B cell (primary cell): ENCODE results near the gene NSD1. TPM values are rescaled to one million over a fixed set of nuclear protein-coding genes. Genes with fewer than 3 reads are reported as not detected.

Experiments
- ATAC-seq: fragments of 200-7000 bp; cut with Tn5 transposase; one replicate; pipeline ENCODE4 v1.10.0; 2021; ENCODE audit warnings: low read depth, mild to moderate bottlenecking, moderate number of reproducible peaks, moderate library complexity
- CTCF ChIA-PET: fragments of 350-600 bp; sonication (Branson Sonifier 250); formaldehyde crosslinking; loops from one replicate; lab custom pipeline; 2021; ENCODE audit warnings: antibody characterized with exemption, inconsistent platforms; lab: Charles Lee
- POLR2A ChIA-PET: fragments of 350-600 bp; sonication (Branson Sonifier 250); formaldehyde crosslinking; loops from one replicate; lab custom pipeline; 2021; ENCODE audit warnings: antibody characterized with exemption; lab: Charles Lee
- DNase-seq: peaks from one replicate; pipeline ENCODE4 v3.0.0; 2013
- H2AFZ ChIP-seq: 2 replicates; pipeline ENCODE4 v1.6.1; 2012; ENCODE audit warnings: mild to moderate bottlenecking, low read depth, low read length; ENCODE audit not compliant: insufficient read depth, poor library complexity, severe bottlenecking
- H3K27ac ChIP-seq, 2 donors: 1 replicate in 1 of 2; 2 replicates in 1 of 2; pipeline ENCODE4 v1.5.1; 2012 to 2013; ENCODE audit warnings: low read length in 2 of 2, mild to moderate bottlenecking in 2 of 2, moderate library complexity in 1 of 2
- H3K27me3 ChIP-seq, 4 experiments: fragments of 200-600 bp in 1 of 4; sonication (generic) in 1 of 4; replicated peaks in 1 of 4; 1 replicate in 2 of 4; 2 replicates in 2 of 4; pipeline versions ENCODE4 v1.6.1 to v1.7.0; 2013 to 2016; ENCODE audit warnings: low read length in 3 of 4, mild to moderate bottlenecking in 2 of 4, mixed read lengths in 1 of 4, moderate library complexity in 1 of 4; ENCODE audit not compliant: insufficient read depth in 4 of 4, control insufficient read depth in 3 of 4; ENCODE audit errors: control extremely low read depth in 1 of 4
- H3K36me3 ChIP-seq, 2 experiments: replicated peaks in 1 of 2; 1 replicate in 1 of 2; 2 replicates in 1 of 2; pipeline versions ENCODE4 v1.6.1 to v1.7.1; 2013; ENCODE audit warnings: low read length in 1 of 2; ENCODE audit not compliant: insufficient read depth in 2 of 2, control insufficient read depth in 1 of 2; ENCODE audit errors: control extremely low read depth in 1 of 2, extremely low read depth in 1 of 2
- H3K4me1 ChIP-seq, 2 donors: fragments of 200-600 bp in 1 of 2; sonication (generic) in 1 of 2; 1 replicate in 1 of 2; 2 replicates in 1 of 2; pipeline versions ENCODE4 v1.5.1 to v1.6.1; 2013 to 2017; ENCODE audit warnings: low read length in 2 of 2; ENCODE audit not compliant: control insufficient read depth in 2 of 2, insufficient read depth in 2 of 2
- H3K4me2 ChIP-seq: replicated peaks from 2 replicates; pipeline ENCODE3; 2012; ENCODE audit warnings: mild to moderate bottlenecking, low read depth, low read length; ENCODE audit not compliant: poor library complexity, severe bottlenecking
- H3K4me3 ChIP-seq, 5 experiments: fragments of 200-600 bp in 1 of 5; sonication (generic) in 1 of 5; 1 replicate in 3 of 5; 2 replicates in 2 of 5; pipeline versions ENCODE4 v1.5.1 to v1.7.0; 2011 to 2016; ENCODE audit warnings: low read length in 4 of 5, mild to moderate bottlenecking in 4 of 5, low read depth in 2 of 5, control low read depth in 1 of 5, moderate library complexity in 1 of 5; ENCODE audit not compliant: insufficient read depth in 1 of 5; ENCODE audit errors: control extremely low read depth in 1 of 5, extremely low read depth in 1 of 5
- H3K79me2 ChIP-seq: fragments of 200-600 bp; sonication (generic); one replicate; pipeline ENCODE4 v1.6.0; 2016; ENCODE audit warnings: low read length; ENCODE audit not compliant: control insufficient read depth, insufficient read depth
- H3K9ac ChIP-seq: fragments of 200-600 bp; sonication (generic); 2 replicates; pipeline ENCODE4 v1.6.1; 2017; ENCODE audit warnings: mild to moderate bottlenecking, low read length, moderate library complexity
- H3K9me3 ChIP-seq, 3 donors: one replicate each; pipeline versions ENCODE4 v1.6.1 to v1.7.1; 2013; ENCODE audit warnings: low read length in 2 of 3; ENCODE audit not compliant: control insufficient read depth in 2 of 3, insufficient read depth in 1 of 3; ENCODE audit errors: control extremely low read depth in 1 of 3
- H4K20me1 ChIP-seq: 2 replicates; pipeline ENCODE4 v1.6.0; 2012; ENCODE audit warnings: mild to moderate bottlenecking, low read length; ENCODE audit not compliant: insufficient read depth, control insufficient read depth, poor library complexity, severe bottlenecking
- H3K27ac Mint-ChIP-seq: one replicate; pipeline ENCODE4 v1.8.0; 2021; ENCODE audit warnings: mixed read lengths
- H3K27me3 Mint-ChIP-seq: one replicate; pipeline ENCODE4 v1.8.0; 2021; ENCODE audit warnings: mixed read lengths
- H3K4me1 Mint-ChIP-seq: one replicate; pipeline ENCODE4 v1.8.0; 2021; ENCODE audit warnings: mixed read lengths
- H3K4me3 Mint-ChIP-seq: one replicate; pipeline ENCODE4 v1.8.0; 2021; ENCODE audit warnings: mixed read lengths
- H3K9me3 Mint-ChIP-seq: one replicate; pipeline ENCODE4 v1.8.0; 2022; ENCODE audit warnings: mixed read lengths; ENCODE audit not compliant: insufficient read depth
- EZH2 ChIP-seq: IDR thresholded peaks from 2 replicates; pipeline ENCODE4 v1.6.1; 2012; ENCODE audit warnings: borderline replicate concordance, low read depth, mild to moderate bottlenecking, moderate library complexity, low read length; ENCODE audit not compliant: insufficient read depth, poor library complexity, severe bottlenecking
- WGBS: methylation state at CpG from one replicate; pipeline ENCODE4 v1.1.5; 2013; ENCODE audit warnings: missing lambda C conversion rate; ENCODE audit not compliant: insufficient coverage; 5-methylcytosine and 5-hydroxymethylcytosine counted together
- intact Hi-C: fragments of 100-400 bp; cut with micrococcal nuclease; formaldehyde crosslinking; loops from one replicate; pipeline ENCODE4 v1.10.0; 2022
- polyA plus RNA-seq: library from polyadenylated mRNA; depleted of rRNA; stranded (reverse); fragments of >200 nt; gene quantifications from 2 replicates; pipeline ENCODE4 v1.2.3, GENCODE V29; 2012
- total RNA-seq, 2 donors: library from RNA; stranded (reverse); fragments of 120-200 nt in 1 of 2; gene quantifications; 1 replicate in 1 of 2; 2 replicates in 1 of 2; pipeline versions ENCODE4 v1.2.3 to v1.2.4, GENCODE V29; 2013 to 2022
- TF ChIP-seq, protein P1 (sequence below): fragments of 200-600 bp; IDR thresholded peaks from one replicate; pipeline ENCODE4 v1.8.0; 2022; ENCODE audit warnings: antibody characterized with exemption, mild to moderate bottlenecking

Gene NSD1
- total and polyA plus RNA-seq, 2 donors (not counting 1 experiment from before 2014, with no cell fraction given) = 10.8 to 145 TPM

GRCh38 chr5:177315411-177315810, 181.8 kb downstream of the NSD1 start:
- 94% methylated on average over 7 of the region's 7 CpGs for WGBS
- H3K27ac Mint-ChIP-seq = no peak overlapping the region
- Histone ChIP-seq H3K4me2 (no peak overlapping the region), H3K27me3 (no peaks in the 10 kb centered on the region), H3K9me3 (no peaks in the 10 kb centered on the region), H3K36me3 (peaks cover 0 to 1% of the 10 kb centered on the region in 2 experiments), H4K20me1 (peaks cover 56% of the 10 kb centered on the region), H3K9ac (no peak overlapping the region), H3K4me3 (no peak overlapping the region), H3K4me1 (peaks cover 21 to 31% of the 10 kb centered on the region in 2 donors), H3K79me2 (peaks cover 26% of the 10 kb centered on the region), H3K27ac (no peak overlapping the region), H2AFZ (no peak overlapping the region)
- H3K4me3 Mint-ChIP-seq = no peak overlapping the region
- intact Hi-C loops = loop anchor here (10.0 kb wide), 1 partner anchor 799 kb away; the partner anchor contains the start of gene N4BP3
- ChIA-PET POLR2A (no interaction called here), CTCF (interaction anchor here (0.8 to 2.3 kb wide), 10 partner anchors 9 to 201 kb away, joined by 3 to 8 read pairs (median 3); no protein-coding TSS in a partner anchor)
- no peaks in the 10 kb centered on the region for H3K9me3 Mint-ChIP-seq
- H3K27me3 Mint-ChIP-seq = no peaks in the 10 kb centered on the region
- DNase-seq = no peak
- no peak for TF ChIP-seq EZH2
- TF ChIP-seq, protein P1, sequence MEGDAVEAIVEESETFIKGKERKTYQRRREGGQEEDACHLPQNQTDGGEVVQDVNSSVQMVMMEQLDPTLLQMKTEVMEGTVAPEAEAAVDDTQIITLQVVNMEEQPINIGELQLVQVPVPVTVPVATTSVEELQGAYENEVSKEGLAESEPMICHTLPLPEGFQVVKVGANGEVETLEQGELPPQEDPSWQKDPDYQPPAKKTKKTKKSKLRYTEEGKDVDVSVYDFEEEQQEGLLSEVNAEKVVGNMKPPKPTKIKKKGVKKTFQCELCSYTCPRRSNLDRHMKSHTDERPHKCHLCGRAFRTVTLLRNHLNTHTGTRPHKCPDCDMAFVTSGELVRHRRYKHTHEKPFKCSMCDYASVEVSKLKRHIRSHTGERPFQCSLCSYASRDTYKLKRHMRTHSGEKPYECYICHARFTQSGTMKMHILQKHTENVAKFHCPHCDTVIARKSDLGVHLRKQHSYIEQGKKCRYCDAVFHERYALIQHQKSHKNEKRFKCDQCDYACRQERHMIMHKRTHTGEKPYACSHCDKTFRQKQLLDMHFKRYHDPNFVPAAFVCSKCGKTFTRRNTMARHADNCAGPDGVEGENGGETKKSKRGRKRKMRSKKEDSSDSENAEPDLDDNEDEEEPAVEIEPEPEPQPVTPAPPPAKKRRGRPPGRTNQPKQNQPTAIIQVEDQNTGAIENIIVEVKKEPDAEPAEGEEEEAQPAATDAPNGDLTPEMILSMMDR = no peak
- peaks cover 38% of the 10 kb centered on the region for H3K4me1 Mint-ChIP-seq
- no peak for ATAC-seq

GRCh38 chr5:177316005-177316404, 182.4 kb downstream of the NSD1 start:
- no peaks in the 10 kb centered on the region for H3K27me3 Mint-ChIP-seq
- no peak overlapping the region for H3K4me3 Mint-ChIP-seq
- Histone ChIP-seq H2AFZ (no peak overlapping the region), H3K9ac (no peak overlapping the region), H3K4me3 (no peak overlapping the region), H3K4me1 (peaks cover 19 to 30% of the 10 kb centered on the region in 2 donors), H3K79me2 (peaks cover 26% of the 10 kb centered on the region), H4K20me1 (peaks cover 50% of the 10 kb centered on the region), H3K4me2 (no peak overlapping the region), H3K27me3 (no peaks in the 10 kb centered on the region), H3K9me3 (no peaks in the 10 kb centered on the region), H3K36me3 (peaks cover 0 to 1% of the 10 kb centered on the region in 2 experiments), H3K27ac (no peak overlapping the region)
- peaks cover 36% of the 10 kb centered on the region for H3K4me1 Mint-ChIP-seq
- CTCF ChIA-PET = interaction anchor here (0.8 to 2.3 kb wide), 12 partner anchors 9 to 201 kb away, joined by 3 to 8 read pairs (median 3); no protein-coding TSS in a partner anchor
- no CpG with 5 or more reads among the region's 3 CpGs for WGBS
- ATAC-seq = no peak
- no peak for TF ChIP-seq EZH2
- TF ChIP-seq, protein P1 = no peak
- no peaks in the 10 kb centered on the region for H3K9me3 Mint-ChIP-seq
- POLR2A ChIA-PET = interaction anchor here (0.5 kb wide), 1 partner anchor 16 kb away, joined by 8 read pairs; no protein-coding TSS in a partner anchor
- no peak for DNase-seq
- intact Hi-C loops = loop anchor here (10.0 kb wide), 1 partner anchor 799 kb away; the partner anchor contains the start of gene N4BP3
- H3K27ac Mint-ChIP-seq = no peak overlapping the region
